SK-N-DZ (cell line): ENCODE data around the gene PCDHGA4.
"Not testable (repeated sequence)": the region's sequence is repeated elsewhere in the genome, so short reads cannot be mapped to it uniquely, and the experiment has no call there.

Experiments used
- DNase-seq: peaks from one replicate; pipeline ENCODE4 v3.0.0-alpha.2; 2015; ENCODE audit warnings: low spot score

The PCDHGA4 gene

GRCh38 chr5:141346017-141346416 lies 8.8 kb upstream of the PCDHGA4 start:
- DNase-seq = not testable (repeated sequence)

GRCh38 chr5:141349917-141350619 lies 4.8 kb upstream of the PCDHGA4 start, which contains the start of gene PCDHGB1:
PCDHGB1 (plus strand) TSS chr5:141350099; CDS start chr5:141350261, 162 bp downstream.
- DNase-seq = peak; percentile 45

GRCh38 chr5:141351591-141351990 lies 3.2 kb upstream of the PCDHGA4 start:
- DNase-seq = no peak

- no peak for DNase-seq
Observed at GRCh38 chr5:141355641-141356040, 820 bp downstream of the PCDHGA4 start.

- DNase-seq = no peak
Observed at GRCh38 chr5:141356133-141356532, 1.3 kb downstream of the PCDHGA4 start.

GRCh38 chr5:141356950-141357349 lies 2.1 kb downstream of the PCDHGA4 start:
- DNase-seq = no peak

GRCh38 chr5:141359790-141360426 lies 5.1 kb downstream of the PCDHGA4 start, which contains the start of gene PCDHGB2:
PCDHGB2 (plus strand) TSS chr5:141359994; CDS start chr5:141360136, 142 bp downstream.
- DNase-seq = peak; percentile 11

- DNase-seq = no peak
Observed at GRCh38 chr5:141360685-141361084, 5.9 kb downstream of the PCDHGA4 start.

GRCh38 chr5:141362719-141363118 lies 7.9 kb downstream of the PCDHGA4 start:
- no peak for DNase-seq

- DNase-seq = no peak
Observed at GRCh38 chr5:141363952-141364660, 9.3 kb downstream of the PCDHGA4 start, which contains the start of gene PCDHGA5. PCDHGA5 (plus strand) TSS chr5:141364162; CDS start chr5:141364331, 169 bp downstream.

GRCh38 chr5:141366016-141366896 lies 11.4 kb downstream of the PCDHGA4 start:
- no peak for DNase-seq

GRCh38 chr5:141369994-141370848 lies 15.4 kb downstream of the PCDHGA4 start, which contains the start of gene PCDHGB3:
PCDHGB3 (plus strand) TSS chr5:141370242; CDS start chr5:141370395, 153 bp downstream.
- no peak for DNase-seq

- no peak for DNase-seq
Observed at GRCh38 chr5:141371572-141372475, 17.0 kb downstream of the PCDHGA4 start.

GRCh38 chr5:141373673-141374317 lies 19.0 kb downstream of the PCDHGA4 start, which contains the start of gene PCDHGA6:
PCDHGA6 (plus strand) TSS chr5:141373891; CDS start chr5:141374084, 193 bp downstream.
- no peak for DNase-seq

- DNase-seq = no peak
Observed at GRCh38 chr5:141374627-141375026, 19.8 kb downstream of the PCDHGA4 start.

GRCh38 chr5:141375444-141376155 lies 20.8 kb downstream of the PCDHGA4 start:
- not testable (repeated sequence) for DNase-seq

GRCh38 chr5:141382469-141383294 lies 27.9 kb downstream of the PCDHGA4 start, which contains the start of gene PCDHGA7:
PCDHGA7 (plus strand) TSS chr5:141382742; CDS start chr5:141382900, 158 bp downstream.
- DNase-seq = no peak
